PFSK-1 (cell line): ENCODE data around the gene AJAP1.

ENCODE experiments used
- FOXP2 ChIP-seq: optimal IDR thresholded peaks from 2 replicates; pipeline ENCODE3; 2011; ENCODE audit warnings: borderline replicate concordance, control low read depth, inconsistent platforms; ENCODE audit not compliant: insufficient read depth; ENCODE audit errors: extremely low read length, extremely low read depth
- POLR2AphosphoS5 ChIP-seq: IDR thresholded peaks from 2 replicates; pipeline ENCODE4 v1.6.1; 2012; ENCODE audit warnings: low read depth, mild to moderate bottlenecking, control low read depth, low read length, moderate library complexity
- SIN3A ChIP-seq: IDR thresholded peaks from 2 replicates; pipeline ENCODE4 v1.6.1; 2012; ENCODE audit warnings: mild to moderate bottlenecking, low read length, moderate library complexity, borderline replicate concordance; ENCODE audit not compliant: insufficient read depth
- TAF1 ChIP-seq: IDR thresholded peaks from 2 replicates; pipeline ENCODE4 v1.6.1; 2012; ENCODE audit warnings: low read length, control low read depth, borderline replicate concordance; ENCODE audit not compliant: insufficient read depth
- TF ChIP-seq, protein P1 (sequence below), 2 experiments: IDR thresholded peaks; 2 replicates each; pipeline versions ENCODE4 v1.6.1 to v1.8.0; 2011 to 2012; ENCODE audit warnings: low read depth in 2 of 2, low read length in 2 of 2, control low read depth in 1 of 2, inconsistent platforms in 1 of 2, mild to moderate bottlenecking in 1 of 2, moderate library complexity in 1 of 2; ENCODE audit not compliant: insufficient read depth in 1 of 2

DNA sequence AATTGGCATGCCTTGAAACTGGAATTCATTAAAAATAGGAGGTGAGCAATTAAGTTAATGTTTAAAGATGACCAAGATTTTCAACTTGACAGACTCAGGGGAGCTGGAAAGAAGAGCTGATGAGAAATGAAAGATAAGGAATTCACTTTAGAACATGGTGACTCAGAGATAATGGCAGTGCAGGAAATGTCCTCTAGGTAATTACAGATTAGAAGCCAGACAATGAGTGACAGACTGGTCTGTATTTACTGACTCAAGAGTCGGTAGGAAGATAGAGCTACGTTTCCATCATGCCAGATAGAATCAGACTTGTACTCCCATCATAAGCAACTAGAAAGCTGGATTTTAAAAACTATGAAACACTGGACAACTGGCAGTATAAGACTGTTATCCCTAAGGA, 151.6 kb downstream of the AJAP1 start:
- TF ChIP-seq POLR2AphosphoS5 (no peak), TAF1 (no peak), SIN3A (no peak), FOXP2 (no peak)
- TF ChIP-seq, protein P1, sequence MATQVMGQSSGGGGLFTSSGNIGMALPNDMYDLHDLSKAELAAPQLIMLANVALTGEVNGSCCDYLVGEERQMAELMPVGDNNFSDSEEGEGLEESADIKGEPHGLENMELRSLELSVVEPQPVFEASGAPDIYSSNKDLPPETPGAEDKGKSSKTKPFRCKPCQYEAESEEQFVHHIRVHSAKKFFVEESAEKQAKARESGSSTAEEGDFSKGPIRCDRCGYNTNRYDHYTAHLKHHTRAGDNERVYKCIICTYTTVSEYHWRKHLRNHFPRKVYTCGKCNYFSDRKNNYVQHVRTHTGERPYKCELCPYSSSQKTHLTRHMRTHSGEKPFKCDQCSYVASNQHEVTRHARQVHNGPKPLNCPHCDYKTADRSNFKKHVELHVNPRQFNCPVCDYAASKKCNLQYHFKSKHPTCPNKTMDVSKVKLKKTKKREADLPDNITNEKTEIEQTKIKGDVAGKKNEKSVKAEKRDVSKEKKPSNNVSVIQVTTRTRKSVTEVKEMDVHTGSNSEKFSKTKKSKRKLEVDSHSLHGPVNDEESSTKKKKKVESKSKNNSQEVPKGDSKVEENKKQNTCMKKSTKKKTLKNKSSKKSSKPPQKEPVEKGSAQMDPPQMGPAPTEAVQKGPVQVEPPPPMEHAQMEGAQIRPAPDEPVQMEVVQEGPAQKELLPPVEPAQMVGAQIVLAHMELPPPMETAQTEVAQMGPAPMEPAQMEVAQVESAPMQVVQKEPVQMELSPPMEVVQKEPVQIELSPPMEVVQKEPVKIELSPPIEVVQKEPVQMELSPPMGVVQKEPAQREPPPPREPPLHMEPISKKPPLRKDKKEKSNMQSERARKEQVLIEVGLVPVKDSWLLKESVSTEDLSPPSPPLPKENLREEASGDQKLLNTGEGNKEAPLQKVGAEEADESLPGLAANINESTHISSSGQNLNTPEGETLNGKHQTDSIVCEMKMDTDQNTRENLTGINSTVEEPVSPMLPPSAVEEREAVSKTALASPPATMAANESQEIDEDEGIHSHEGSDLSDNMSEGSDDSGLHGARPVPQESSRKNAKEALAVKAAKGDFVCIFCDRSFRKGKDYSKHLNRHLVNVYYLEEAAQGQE (IDR thresholded peaks at IDR 0.05; ENCODE audit: insufficient read depth in 1 of 2, low read depth in 2 of 2, low read length in 2 of 2): no peak
